ENCODE measurements around the gene WDFY4.

WDFY4 gene

GRCh38 chr10:48707472-48707871 lies 22.8 kb downstream of the WDFY4 start:
- no peak overlapping the region for H3K4me3 ChIP-seq (ENCODE audit: low read depth, low read length)
- no peak for TF ChIP-seq CTCF (IDR thresholded peaks at IDR 0.05; ENCODE audit: control insufficient read depth, extremely low read depth, insufficient read depth)
- DNase-seq (ENCODE audit: low read depth): no peak

GRCh38 chr10:48708144-48708543 lies 23.5 kb downstream of the WDFY4 start:
- no peak for DNase-seq (ENCODE audit: low read depth)
- H3K4me3 ChIP-seq (ENCODE audit: low read depth, low read length): no peak overlapping the region
- TF ChIP-seq CTCF (IDR thresholded peaks at IDR 0.05; ENCODE audit: control insufficient read depth, extremely low read depth, insufficient read depth): no peak

- no peak for DNase-seq (ENCODE audit: low read depth)
- no peak for TF ChIP-seq CTCF (IDR thresholded peaks at IDR 0.05; ENCODE audit: control insufficient read depth, extremely low read depth, insufficient read depth)
Observed at GRCh38 chr10:48710647-48711275, 26.1 kb downstream of the WDFY4 start.

GRCh38 chr10:48711830-48712229 lies 27.2 kb downstream of the WDFY4 start:
- no peak for TF ChIP-seq CTCF (IDR thresholded peaks at IDR 0.05; ENCODE audit: control insufficient read depth, extremely low read depth, insufficient read depth)
- DNase-seq (ENCODE audit: low read depth): no peak
- no peak overlapping the region for H3K4me3 ChIP-seq (ENCODE audit: low read depth, low read length)

More at GRCh38 chr10:48710647-48711275, 26.1 kb downstream of the WDFY4 start:
- no peak overlapping the region for H3K4me3 ChIP-seq (ENCODE audit: low read depth, low read length)

- DNase-seq (ENCODE audit: low read depth): no peak
- no peak for TF ChIP-seq CTCF (IDR thresholded peaks at IDR 0.05; ENCODE audit: control insufficient read depth, extremely low read depth, insufficient read depth)
- no peak overlapping the region for H3K4me3 ChIP-seq (ENCODE audit: low read depth, low read length)
Observed at GRCh38 chr10:48714088-48714487, 29.4 kb downstream of the WDFY4 start.

GRCh38 chr10:48716416-48716815 lies 31.7 kb downstream of the WDFY4 start:
- H3K4me3 ChIP-seq (ENCODE audit: low read depth, low read length): no peak overlapping the region
- TF ChIP-seq CTCF (IDR thresholded peaks at IDR 0.05; ENCODE audit: control insufficient read depth, extremely low read depth, insufficient read depth): no peak
- DNase-seq (ENCODE audit: low read depth): no peak

GRCh38 chr10:48720611-48721010 lies 35.9 kb downstream of the WDFY4 start:
- H3K4me3 ChIP-seq (ENCODE audit: low read depth, low read length): no peak overlapping the region
- DNase-seq (ENCODE audit: low read depth): no peak
- TF ChIP-seq CTCF (IDR thresholded peaks at IDR 0.05; ENCODE audit: control insufficient read depth, extremely low read depth, insufficient read depth): no peak

All from LNCaP clone FGC (cell line).